ENCODE data around the gene AP3S2.

DNA sequence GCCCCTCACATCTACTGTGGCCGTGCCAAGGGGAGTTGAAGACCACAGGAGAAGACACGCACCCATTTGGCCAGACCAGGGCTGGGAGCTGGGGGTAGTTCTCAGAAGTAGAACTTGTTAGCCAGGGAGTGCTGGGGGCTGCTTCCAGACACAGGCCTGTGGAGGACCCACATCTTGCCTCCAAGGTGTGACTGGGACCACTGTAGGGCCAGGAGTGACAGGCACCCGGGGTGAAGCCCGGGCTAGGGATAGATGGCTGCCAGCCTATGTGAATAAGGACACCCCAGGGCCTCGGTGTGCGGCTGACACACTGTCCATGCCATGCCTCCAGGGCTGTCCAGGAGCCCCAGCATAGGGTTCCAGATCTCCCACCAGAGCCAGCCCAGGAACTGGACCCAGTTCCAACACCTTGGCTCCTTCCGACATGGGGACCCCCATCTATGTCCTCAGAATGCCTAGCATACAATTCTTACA lies 80.9 kb downstream of the AP3S2 start:
- TF ChIP-seq, protein P1, sequence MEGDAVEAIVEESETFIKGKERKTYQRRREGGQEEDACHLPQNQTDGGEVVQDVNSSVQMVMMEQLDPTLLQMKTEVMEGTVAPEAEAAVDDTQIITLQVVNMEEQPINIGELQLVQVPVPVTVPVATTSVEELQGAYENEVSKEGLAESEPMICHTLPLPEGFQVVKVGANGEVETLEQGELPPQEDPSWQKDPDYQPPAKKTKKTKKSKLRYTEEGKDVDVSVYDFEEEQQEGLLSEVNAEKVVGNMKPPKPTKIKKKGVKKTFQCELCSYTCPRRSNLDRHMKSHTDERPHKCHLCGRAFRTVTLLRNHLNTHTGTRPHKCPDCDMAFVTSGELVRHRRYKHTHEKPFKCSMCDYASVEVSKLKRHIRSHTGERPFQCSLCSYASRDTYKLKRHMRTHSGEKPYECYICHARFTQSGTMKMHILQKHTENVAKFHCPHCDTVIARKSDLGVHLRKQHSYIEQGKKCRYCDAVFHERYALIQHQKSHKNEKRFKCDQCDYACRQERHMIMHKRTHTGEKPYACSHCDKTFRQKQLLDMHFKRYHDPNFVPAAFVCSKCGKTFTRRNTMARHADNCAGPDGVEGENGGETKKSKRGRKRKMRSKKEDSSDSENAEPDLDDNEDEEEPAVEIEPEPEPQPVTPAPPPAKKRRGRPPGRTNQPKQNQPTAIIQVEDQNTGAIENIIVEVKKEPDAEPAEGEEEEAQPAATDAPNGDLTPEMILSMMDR (IDR thresholded peaks at IDR 0.05): no peak
- no peak for TF ChIP-seq POLR2A (IDR thresholded peaks at IDR 0.05)
- no peak for TF ChIP-seq POLR2AphosphoS5 (IDR thresholded peaks at IDR 0.05; ENCODE audit: insufficient read depth in 1 of 2, low read depth in 1 of 2)

Data from vagina (tissue), 2 donors.